Suppressor macrophage (primary cell): ENCODE measurements around the gene YKT6.
"Not testable (repeated sequence)": the region's sequence is repeated elsewhere in the genome, so short reads cannot be mapped to it uniquely, and the experiment has no call there.

Source experiments
- DNase-seq, 4 experiments: peaks; one replicate each; pipeline ENCODE4 v3.0.0-alpha.2; 2020 to 2022
- total RNA-seq, 17 experiments: gene quantifications; one replicate each; lab custom pipeline; 2026; ENCODE audit warnings: mixed read lengths in 6 of 17, inconsistent platforms in 3 of 17; lab: John Stamatoyannopoulos, UW

YKT6 gene
- total RNA-seq, result 68.7 to 156 (median 102) reads per million in 17 experiments

DNA sequence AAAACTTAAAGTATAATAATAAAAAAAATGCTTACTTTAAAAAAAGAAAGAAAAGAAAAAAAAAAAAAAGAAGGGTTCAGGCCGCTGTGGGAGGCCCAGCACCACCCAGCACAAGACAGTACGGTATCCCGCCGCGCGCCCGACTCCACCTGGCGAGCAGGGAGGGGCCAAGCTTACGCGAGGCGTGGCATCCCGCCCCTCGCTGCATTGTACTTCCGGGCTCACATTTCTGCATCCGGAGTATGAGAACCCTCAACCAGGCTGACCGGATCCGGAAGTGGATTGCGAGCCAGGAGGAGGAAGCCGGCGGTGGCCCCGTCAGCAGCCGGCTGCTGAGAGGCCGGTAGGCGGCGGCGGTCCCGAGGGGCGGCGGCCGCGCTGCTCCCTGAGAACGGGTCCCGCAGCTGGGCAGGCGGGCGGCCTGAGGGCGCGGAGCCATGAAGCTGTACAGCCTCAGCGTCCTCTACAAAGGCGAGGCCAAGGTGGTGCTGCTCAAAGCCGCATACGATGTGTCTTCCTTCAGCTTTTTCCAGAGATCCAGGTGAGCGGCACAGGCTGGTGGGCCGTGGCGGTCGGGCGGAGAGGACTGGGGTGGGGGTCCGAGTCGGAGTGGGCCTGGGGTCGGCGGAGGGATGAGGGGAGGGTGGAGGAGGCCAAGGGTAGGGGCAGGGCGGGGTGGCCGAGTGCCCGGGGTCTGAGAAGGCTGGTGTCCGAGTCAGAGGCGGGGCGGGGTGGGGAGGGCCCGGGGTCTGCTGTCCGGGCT lies at the start of gene YKT6:
YKT6 (plus strand) TSS at position 280 of the 763 bp plus-strand sequence; CDS start at position 438, 158 bp downstream.
- peak; percentile 94 to 97 (median 97) for DNase-seq

DNA sequence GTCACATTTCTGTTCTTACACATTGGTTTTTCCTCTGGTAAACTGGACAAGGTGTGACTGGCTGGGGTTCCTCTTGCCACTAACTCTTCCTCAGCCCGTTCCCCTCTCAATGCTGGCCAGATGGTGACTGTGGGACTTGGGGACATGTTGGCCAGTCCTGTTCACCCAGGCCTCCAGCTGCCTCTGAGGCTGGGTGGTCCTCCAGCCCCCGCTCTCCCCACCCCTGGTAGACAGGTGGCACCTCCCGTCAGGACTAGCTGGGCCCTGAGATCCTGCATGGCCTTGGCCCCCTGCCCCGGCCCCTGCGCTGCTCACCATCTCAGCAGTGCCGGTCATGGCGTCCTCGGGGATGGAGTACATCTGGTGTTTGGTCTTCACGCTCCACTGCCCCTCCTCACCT lies 48.8 kb upstream of the YKT6 start:
- DNase-seq, result no peak

DNA sequence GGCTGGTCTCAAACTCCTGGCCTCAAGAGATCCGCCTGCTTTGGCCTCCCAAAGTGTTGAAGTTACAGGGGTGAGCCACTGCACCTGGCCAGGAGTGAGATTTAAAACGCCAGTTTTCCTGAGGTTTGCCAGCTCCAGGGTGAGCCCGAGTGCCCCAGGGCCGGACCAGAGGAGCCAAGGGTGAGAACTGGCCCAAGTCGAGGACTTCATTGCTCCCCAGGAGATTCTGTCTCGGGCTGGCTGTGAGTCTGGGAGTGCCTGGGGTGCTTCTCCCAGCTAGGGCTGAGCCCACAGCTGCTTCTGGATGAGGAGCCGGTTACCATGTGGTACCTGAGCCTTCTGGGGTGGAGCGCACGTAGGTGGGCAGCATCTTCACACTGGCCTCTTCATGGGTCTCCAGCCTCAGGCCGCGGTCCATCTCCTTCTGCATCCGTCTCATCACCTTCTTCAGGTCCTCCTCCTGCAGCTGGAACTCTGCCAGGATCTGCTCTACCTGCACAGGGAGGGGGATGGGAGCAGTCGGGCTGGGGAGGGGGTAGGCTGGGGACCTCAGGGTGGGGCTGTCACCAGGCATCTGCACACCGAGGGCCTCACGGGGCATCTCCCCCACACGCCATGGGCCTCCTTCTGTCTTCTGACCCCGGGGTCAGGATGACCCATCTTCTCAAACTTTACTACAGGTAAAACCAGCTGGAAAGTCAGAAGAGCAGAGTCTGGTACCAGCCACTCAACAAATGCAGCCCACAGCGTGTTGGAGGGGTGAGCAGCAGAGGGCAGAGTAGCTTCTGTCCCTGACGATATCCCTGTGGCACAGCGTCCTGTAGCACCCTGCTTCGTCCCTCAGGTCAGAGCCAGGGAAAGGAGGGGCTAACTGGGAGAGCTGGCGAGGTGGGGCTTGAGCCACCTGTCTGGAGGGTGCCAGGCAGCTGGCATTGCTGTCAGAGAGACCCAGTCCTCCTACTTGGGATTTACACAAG lies 47.5 kb upstream of the YKT6 start:
- DNase-seq, result no peak

DNA sequence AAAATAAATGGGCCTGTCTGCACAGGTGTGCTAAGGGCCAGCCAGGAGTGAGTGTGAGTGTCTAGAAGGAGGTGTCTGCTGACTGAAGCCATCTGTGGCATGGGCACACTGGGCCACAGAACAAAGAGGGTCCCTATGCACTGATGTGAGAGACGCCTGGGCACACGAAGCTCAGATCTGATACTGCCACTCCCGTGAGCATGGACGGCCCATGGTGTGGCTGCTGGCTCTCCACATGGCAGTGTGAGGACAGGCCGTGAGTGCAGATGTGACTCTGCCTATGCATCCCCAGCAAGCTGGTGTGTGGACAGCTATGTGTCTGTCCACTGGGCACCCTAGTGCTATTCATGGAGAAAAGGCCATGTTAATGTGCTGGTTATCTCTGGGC lies 46.8 kb upstream of the YKT6 start:
- DNase-seq, result no peak

DNA sequence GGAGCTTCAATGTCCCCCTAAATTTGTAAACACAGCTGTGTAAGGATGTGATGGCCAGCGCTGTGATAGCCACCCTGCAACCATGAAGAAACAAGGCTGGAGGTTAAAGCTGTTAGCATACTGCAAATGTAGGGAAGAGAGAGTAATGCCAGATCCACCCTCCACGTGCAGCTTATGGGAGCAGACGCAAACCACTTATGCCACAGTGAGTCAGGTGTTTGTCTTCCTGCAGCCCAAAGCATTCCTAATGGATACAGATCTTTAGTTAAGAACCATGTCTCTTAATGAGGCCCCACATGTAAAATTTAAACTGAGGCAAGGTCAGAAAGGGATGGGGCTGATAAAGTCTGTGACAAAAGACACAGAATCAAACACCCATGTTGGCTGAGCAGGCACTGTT lies 46.1 kb upstream of the YKT6 start:
- DNase-seq, result no peak

DNA sequence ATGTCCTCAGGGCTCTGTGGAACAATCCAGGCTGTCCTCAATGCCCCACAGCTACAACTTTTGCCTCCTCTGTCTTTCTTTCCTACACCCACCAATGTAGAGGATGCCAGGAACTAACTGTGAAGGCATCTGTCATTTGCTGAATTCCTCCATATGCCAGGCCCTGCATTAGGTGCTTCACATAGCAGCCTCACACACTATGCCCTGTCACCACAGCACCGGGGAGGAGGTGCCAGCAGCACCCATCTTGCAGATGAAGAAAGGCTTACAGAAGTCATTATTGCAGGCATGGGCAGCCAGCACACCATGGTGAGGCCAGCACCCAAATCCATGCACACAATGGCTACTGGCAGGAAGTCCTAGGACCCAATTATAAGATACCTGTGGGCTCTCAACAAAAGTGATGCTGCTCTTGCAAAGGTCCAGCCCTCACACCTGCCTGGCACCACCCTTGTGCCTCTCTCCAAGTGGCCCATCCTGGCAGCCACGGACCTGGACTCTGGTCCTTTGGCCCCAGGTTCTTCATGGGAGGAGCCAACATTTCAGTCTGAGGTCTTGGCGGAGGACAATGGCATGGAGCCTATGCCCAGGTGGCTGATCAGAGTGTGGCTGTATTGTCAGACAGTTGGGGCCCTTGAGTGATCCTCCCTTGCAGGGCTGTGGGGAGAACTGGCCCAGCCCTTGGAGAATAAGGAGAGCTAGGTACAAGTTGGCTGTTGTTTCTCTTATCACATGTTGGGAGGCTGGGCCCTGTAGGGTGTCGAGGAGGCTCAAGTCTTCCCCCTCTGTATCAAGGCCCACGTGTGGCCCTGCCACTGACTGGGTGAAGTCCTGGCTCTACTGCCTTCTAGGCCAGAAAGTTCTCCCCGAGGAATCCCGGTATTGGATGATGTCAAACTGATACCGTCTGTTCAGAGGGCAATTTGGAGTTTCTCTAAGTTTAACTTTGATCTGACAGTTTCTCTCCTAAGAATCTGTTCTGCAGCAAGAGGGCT lies 45.3 kb upstream of the YKT6 start:
- DNase-seq, result no peak

DNA sequence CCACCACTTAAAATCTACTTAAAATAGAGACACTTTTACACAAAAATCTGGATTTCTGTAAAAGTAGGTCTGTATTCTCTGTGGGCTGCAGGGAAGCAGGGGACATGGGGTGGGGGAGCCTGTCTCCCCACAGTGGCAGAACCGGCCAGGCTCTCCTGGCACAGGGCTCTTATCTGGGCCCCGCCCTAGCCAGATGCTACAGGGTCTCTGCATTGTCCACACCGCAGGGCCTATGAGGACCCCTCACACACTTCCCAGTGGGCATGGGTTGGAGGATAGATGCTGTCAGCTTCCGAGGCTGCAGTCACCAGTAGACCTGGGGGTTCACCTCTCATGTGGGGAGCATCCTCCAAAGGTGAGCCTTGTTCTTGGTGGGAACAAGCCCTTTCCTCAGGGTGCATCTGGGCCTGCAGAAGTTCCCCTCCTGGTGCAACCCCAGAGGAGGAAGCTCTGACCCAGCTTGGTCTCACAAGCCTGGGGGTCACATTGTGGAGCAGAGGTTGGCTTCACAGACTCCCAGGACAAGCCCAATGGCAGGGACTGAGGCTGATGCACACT lies 44.2 kb upstream of the YKT6 start:
- peak in 1 of 4 experiments; percentile 13 for DNase-seq

DNA sequence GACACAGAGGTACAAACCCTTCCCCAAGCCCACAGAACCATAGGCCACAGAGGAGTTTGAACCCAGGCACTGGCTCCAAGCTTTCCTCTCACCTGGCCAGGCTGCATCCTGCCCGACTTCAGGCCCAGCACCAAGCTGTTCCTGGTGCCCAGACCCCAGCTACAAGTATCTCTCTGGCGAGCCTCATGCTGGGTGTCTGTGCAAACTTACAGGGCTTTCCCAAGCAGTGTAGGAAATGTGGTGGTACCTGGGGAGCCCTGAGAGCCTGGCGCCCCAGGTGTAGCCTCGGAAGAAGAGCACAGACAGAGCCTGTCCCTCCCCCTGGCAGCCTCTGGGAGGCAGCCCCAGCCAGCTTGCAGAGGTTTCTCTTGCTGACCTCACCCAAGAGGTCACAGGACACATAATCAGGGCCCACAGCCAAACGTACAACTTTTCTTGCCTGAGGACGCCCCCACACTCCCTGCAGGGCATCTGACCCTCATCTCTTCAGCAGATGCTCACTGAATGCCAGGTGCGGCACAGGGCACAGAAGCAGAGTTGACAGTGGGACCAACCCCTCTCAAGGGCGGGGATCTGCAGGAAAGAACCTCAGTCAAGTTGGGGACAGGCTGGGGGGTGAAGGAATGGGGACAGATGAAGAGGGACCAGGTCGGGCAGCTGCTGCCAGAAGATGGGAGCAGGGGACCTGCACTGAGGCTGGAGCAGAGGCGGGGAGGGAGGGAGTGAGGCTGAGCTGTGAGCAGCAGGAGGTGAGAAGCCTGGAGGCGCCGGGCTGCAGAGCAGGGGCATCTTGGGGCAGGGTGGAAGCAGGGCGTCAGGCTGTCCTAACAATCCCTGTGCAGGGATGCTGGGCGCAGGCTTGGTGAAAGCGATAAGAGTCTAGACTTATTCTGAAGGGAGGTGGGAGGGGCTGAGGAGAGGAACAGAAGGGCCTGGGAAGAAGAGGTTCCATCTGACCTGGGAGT lies 43.4 kb upstream of the YKT6 start:
- DNase-seq, result peak in 1 of 4 experiments; percentile 14

DNA sequence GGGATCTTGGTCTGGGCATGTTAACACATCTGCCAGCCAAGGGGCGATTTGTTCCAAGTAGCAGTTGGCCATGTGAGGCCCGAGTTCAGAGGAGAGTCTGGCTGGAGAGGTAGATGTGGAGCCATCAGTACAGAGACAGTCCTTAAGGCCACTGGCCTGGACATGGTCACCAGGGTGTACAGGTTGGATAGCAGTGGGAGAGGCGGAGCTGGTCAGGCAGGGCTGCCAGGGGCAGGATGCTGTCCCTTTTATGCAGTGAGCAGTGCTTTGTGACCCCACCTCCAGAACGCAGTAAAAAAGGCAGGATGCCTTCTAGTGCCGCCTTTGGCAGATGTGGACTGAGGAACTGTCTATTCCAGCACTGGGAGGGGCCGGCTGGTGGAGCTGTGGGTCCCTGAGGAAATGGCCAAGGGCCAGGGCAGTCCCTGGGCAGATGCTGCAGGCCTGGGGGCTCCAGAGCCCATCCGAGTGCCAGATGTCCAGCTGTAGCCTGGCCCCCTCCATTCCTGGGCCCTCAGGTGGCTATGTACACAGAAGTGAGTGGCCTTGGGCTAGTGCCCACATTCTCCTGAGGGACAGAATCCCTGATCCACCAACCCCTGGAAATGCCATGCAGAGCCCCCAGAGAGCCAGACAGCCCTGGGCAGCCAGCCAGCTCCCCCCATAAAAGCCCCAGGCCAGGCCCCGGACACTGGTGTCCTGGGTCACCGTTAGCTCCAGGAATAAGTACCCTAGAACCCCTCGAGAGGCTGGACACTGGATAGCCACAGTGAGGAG lies 42.5 kb upstream of the YKT6 start:
- DNase-seq, result no peak

DNA sequence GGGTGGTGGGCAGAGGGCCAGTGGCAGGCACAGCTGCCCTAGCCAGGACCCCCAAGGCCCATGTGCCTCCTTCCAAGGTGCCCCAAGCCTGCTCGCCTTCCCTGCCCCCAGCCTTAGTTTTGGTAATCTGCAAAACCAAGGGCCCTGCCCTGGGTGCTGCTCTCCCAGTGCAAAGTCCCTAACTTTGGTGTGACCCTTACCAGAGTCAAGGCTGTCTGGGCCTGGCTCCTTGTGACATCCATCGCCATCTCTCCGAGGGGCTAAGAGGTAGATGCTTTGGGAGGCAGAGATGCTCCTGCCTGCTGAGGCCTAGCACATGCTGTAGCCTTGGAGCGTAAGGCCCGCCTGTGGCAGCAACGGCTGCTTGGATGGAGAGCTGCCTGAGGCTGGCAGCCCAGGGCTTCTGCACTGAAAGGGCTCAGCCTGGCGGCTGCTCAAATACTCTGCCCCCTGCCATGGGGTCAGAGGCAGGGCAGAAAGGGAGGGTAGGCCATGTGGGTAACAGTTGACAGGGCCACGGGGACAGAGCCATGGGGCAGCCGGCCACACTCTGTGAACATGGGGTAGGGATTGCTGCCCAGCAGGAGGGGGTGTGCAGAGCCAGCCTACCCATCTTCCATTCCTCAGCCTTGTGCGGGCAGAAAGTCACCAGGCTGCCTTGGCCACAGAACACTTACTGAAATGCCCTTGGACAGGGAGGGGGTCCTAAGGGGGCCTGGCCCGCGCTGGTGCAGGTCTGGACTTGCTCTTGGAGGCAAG lies 41.7 kb upstream of the YKT6 start:
- no peak for DNase-seq

DNA sequence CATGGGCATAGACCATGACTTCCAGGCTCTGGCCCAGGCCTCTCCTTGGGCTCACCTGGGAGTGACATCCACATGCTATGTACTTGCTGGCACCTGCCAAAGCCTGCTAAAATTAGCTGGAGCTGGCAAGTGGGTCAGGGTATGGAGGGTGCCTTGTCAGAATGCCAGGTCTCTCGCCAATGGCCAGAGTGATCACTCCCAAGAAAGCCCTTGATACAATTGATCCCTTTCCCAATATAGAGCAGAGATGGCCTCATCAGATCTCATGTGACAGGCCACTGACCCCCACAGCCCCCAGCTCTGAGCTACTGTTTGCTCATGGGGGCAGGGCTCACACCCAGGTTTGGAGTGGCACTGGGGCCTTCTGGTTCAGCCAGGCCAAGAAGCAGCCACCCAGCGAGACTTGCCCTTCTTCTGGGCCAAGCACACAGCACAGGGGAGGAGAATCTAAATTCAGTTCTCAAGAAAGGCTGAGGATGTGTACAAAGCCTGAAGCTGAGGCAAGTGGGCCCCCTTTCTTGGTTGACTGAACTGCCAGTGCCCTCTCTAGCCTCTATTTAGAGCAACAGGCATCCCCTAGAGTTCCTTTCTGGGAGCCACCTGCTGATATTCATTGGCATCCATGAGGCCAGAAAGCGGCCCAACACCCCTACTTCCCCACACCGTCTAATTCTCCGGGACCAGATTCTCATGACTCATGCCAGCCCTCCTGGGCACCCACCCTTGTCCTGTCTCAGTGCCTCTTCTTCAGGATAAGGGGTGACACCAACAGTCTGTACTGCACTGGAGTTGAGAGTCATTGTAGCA lies 40.8 kb upstream of the YKT6 start:
- no peak for DNase-seq

DNA sequence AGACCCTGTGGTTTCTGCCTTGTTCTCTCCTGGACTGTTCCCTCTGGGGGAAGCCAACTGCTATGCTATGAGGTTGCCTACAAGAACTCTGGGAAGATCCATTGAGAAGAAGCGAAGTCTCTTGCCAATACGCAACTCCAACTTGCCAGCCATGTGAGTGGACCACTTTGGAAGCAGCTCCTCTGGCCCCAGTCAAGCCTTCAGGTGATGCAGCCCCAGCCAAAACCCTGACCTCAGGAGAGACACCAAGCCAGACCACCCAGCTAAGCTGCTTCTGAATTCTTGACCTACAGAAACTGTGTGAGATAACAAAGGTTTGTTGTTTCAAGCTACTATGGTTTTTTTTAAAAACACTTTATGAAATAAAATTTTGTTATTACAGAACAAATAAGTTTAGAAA lies 39.4 kb upstream of the YKT6 start:
- no peak for DNase-seq

DNA sequence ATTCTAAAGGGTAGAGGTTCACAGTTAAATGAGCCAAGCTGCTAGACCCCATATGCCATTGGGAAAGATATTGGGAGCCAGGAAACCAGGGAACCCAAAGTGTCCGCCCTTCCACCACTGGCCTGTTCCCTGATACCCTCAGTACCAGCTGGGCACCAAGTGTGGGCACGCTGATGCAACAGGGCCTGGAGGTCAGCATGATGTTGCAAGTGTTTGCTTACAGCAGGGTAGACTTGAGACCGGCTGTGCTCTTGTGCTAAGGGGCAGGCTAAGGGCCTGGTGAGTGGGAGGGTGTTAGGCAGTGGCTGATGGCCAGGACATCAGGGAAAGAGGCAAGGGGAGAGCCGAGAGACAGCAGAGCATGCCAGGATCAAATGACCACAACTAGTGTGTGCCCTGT lies 38.6 kb upstream of the YKT6 start:
- DNase-seq, result no peak

DNA sequence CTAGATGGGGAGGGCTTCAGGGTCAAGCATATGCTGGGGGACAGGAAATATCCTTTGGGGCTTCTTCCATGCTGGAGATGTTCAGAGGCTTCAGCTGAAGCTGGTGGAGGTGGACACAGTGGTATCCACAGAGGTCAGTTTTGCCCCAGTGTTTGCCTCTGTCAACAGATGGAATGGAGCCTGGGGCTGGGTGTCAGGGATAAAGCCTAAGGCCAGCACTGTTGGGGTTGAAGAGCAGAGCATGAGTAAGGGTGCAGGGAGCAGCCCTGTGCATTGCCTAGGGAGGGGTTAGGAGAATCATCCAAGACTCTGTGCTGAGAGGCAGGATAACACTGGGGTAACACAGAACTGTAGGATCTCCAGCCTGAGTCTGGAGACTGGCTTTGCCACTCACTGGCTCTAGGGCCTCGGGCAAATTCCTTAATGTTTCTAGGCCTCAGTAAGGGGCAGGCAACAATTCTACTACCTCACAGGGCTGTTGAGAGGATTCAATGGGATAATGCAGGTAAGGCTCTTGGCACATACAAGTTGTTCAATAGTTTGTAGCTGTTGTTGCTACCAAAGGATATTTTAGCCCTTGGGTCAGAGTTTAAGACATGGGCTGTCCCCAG lies 37.9 kb upstream of the YKT6 start:
- no peak for DNase-seq

DNA sequence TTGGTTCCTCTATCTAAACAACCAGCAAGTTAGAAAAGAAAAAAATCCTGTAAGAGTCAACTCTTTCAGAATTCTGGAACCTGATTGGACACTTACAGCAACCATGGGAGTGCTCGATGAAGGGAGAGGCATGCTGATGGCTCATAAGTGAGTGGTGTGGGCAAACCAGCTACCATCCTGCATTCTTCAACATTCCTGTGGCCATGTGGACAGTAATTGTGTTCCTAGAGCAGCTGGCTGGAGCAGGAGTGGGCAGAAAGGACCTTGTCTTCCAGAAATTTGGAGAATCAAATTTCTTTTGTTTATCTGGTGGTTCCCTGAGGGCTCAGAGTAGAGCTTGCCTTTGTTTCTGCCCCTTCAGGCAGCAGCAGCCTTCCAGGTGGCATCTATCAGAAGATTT lies 37.2 kb upstream of the YKT6 start:
- DNase-seq, result no peak

DNA sequence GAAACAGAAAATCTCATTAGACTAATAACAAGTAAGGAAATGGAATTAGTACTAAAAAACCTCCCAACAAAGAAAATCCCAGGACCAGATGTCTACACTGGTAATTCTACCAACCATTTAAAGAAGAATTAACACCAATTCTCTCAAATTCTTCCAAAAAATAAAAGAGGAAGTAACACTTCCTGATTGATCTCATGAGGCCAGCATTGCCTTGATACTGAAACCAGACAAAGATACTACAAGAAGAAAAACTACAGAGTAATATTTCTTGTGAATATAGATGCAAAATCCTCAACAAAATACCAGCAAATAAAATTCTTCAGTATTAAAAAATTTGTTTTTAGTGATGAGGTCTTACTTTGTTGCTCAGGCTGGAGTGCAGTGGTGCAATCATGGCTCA lies 32.9 kb upstream of the YKT6 start:
- peak in 3 of 4 experiments; percentile 5 to 57 (median 48) for DNase-seq

DNA sequence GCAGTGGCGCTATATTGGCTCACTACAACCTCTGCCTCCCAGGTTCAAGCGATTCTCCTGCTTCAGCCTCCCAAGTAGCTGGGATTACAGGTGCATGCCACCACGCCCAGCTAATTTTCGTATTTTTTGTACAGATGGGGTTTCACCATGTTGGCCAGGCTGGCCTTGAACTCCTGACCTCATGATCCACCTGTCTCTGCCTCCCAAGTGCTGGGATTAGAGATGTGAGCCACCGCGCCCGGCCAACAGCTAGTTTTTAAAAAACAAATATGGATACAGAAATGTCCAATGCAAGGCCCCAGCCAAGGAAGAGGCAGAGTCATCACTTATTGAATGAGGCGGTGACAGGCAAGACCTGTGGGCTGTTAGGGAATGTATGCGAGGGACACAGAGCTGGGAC lies 28.9 kb upstream of the YKT6 start:
- DNase-seq, result not testable (repeated sequence)

DNA sequence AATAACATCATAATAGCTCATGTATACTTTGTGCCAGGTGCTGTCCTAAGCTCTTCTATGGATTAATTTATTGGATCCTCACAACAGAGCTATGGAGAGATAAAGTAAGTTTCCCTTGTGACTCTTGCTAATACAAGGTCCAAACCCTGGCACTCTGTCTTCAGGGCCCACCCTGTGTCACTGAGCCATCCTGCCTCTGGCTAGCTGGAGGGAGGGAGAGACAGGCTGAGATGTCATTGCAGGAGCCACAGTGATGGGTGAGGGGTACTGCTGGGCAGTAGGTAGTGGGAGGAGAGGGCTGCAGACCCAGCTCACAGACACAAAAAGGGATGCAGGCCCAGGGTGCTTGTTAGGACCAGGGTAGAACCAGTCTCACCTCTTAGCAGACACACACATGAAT lies 28.4 kb upstream of the YKT6 start:
- DNase-seq, result no peak
